Measurements from ENCODE around the gene TAF5L. TPM values are rescaled to one million over a fixed set of nuclear protein-coding genes. Genes with fewer than 3 reads are reported as not detected.

Gene TAF5L
- polyA plus RNA-seq, 1 donor (not counting 4 experiments of a cell fraction or from before 2014, with no cell fraction given): 23.7 TPM

DNA sequence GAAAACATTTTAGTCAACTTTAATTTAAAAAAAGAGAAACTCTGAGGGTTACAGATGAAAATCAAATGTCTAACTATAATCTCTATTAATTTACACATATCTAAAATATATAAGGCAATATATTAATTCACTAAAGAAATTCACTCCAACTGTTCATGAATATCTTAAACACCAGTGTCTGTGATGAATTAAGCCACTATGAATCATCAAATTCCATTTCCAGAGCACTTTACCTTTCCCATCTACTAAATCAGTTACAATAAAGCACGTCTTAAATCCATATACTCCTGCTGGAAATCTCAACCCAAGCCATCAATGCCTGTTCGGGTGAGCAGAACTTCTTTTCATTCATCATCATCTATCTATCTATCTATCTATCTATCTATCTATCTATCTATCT is 4.3 kb downstream of the TAF5L start:
- Histone ChIP-seq H2AFZ (ENCODE audit: control insufficient read depth, low read length) (no peak overlapping the region), H3K4me3 (ENCODE audit: control insufficient read depth in 2 of 3, extremely low read depth in 1 of 3, insufficient read depth in 2 of 3, low read depth in 1 of 3, low read length in 3 of 3) (no peak overlapping the region), H3K4me1 (ENCODE audit: control insufficient read depth, extremely low read depth, insufficient read depth, low read length) (peaks cover 22% of the 10 kb centered on the region), H3K9me3 (ENCODE audit: control insufficient read depth, low read depth, low read length) (no peaks in the 10 kb centered on the region), H4K20me1 (ENCODE audit: control insufficient read depth, extremely low read depth, insufficient read depth, low read length) (peaks cover 15% of the 10 kb centered on the region), H3K79me2 (ENCODE audit: control insufficient read depth, insufficient read depth, low read length) (peaks cover 91% of the 10 kb centered on the region), H3K9ac (ENCODE audit: control insufficient read depth, extremely low read depth, insufficient read depth, low read length) (no peak overlapping the region), H3K9me1 (ENCODE audit: control insufficient read depth, extremely low read depth, insufficient read depth, low read length) (peaks cover 2% of the 10 kb centered on the region), H3K27me3 (ENCODE audit: control insufficient read depth, extremely low read depth, insufficient read depth, low read length) (no peaks in the 10 kb centered on the region), H3K27ac (ENCODE audit: control insufficient read depth, insufficient read depth, low read length) (no peak overlapping the region), H3K4me2 (ENCODE audit: control insufficient read depth, extremely low read depth, insufficient read depth, low read depth, low read length) (no peak overlapping the region), H3K36me3 (ENCODE audit: control insufficient read depth in 2 of 2, extremely low read depth in 1 of 2, insufficient read depth in 2 of 2, low read length in 2 of 2) (no peaks in the 10 kb centered on the region)
- dilution Hi-C loops (cut with MboI; ENCODE audit: extremely low pct_ligation_motif_present, low sequenced_read_pairs): no loop called here
- DNase-seq (ENCODE audit: low read depth, low spot score): no peak
- TF ChIP-seq, protein P1, sequence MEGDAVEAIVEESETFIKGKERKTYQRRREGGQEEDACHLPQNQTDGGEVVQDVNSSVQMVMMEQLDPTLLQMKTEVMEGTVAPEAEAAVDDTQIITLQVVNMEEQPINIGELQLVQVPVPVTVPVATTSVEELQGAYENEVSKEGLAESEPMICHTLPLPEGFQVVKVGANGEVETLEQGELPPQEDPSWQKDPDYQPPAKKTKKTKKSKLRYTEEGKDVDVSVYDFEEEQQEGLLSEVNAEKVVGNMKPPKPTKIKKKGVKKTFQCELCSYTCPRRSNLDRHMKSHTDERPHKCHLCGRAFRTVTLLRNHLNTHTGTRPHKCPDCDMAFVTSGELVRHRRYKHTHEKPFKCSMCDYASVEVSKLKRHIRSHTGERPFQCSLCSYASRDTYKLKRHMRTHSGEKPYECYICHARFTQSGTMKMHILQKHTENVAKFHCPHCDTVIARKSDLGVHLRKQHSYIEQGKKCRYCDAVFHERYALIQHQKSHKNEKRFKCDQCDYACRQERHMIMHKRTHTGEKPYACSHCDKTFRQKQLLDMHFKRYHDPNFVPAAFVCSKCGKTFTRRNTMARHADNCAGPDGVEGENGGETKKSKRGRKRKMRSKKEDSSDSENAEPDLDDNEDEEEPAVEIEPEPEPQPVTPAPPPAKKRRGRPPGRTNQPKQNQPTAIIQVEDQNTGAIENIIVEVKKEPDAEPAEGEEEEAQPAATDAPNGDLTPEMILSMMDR (optimal IDR thresholded peaks at IDR 0.05 in 1 of 3, IDR thresholded peaks at IDR 0.05 in 1 of 3, conservative IDR thresholded peaks at IDR 0.05 in 1 of 3; ENCODE audit: extremely low read depth in 1 of 3, insufficient read depth in 2 of 3, low read length in 3 of 3): no peak
- no peak for TF ChIP-seq EZH2 (IDR thresholded peaks at IDR 0.05; ENCODE audit: low read length)
- FAIRE-seq: no peak

DNA sequence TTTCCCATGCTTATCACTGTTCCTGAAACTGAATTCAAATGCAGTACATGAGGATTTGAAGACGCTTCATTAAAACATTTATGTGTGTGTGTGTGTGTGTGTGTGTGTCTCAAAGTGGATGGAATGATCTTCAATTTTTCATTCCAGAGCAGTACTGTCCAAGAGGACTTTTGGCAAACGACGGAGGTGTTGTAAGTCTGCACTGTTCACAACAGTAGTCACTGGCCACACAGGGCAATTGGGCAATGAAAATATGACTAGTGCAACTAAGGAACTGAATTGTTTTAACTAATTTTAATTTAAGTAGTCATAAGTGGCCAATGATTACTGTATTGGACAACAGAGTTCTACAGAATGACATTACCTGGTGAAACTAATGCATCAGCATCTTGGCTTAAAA is 5.0 kb downstream of the TAF5L start:
- TF ChIP-seq EZH2 (IDR thresholded peaks at IDR 0.05; ENCODE audit: low read length): no peak
- TF ChIP-seq, protein P1 (optimal IDR thresholded peaks at IDR 0.05 in 1 of 3, IDR thresholded peaks at IDR 0.05 in 1 of 3, conservative IDR thresholded peaks at IDR 0.05 in 1 of 3; ENCODE audit: extremely low read depth in 1 of 3, insufficient read depth in 2 of 3, low read length in 3 of 3): no peak
- Histone ChIP-seq H2AFZ (ENCODE audit: control insufficient read depth, low read length) (no peak overlapping the region), H3K4me3 (ENCODE audit: control insufficient read depth in 2 of 3, extremely low read depth in 1 of 3, insufficient read depth in 2 of 3, low read depth in 1 of 3, low read length in 3 of 3) (no peak overlapping the region), H3K27me3 (ENCODE audit: control insufficient read depth, extremely low read depth, insufficient read depth, low read length) (no peaks in the 10 kb centered on the region), H3K9me1 (ENCODE audit: control insufficient read depth, extremely low read depth, insufficient read depth, low read length) (peaks cover 2% of the 10 kb centered on the region), H3K36me3 (ENCODE audit: control insufficient read depth in 2 of 2, extremely low read depth in 1 of 2, insufficient read depth in 2 of 2, low read length in 2 of 2) (no peaks in the 10 kb centered on the region), H3K9me3 (ENCODE audit: control insufficient read depth, low read depth, low read length) (no peaks in the 10 kb centered on the region), H3K9ac (ENCODE audit: control insufficient read depth, extremely low read depth, insufficient read depth, low read length) (no peak overlapping the region), H4K20me1 (ENCODE audit: control insufficient read depth, extremely low read depth, insufficient read depth, low read length) (peaks cover 15% of the 10 kb centered on the region), H3K27ac (ENCODE audit: control insufficient read depth, insufficient read depth, low read length) (no peak overlapping the region), H3K4me1 (ENCODE audit: control insufficient read depth, extremely low read depth, insufficient read depth, low read length) (peaks cover 22% of the 10 kb centered on the region), H3K4me2 (ENCODE audit: control insufficient read depth, extremely low read depth, insufficient read depth, low read depth, low read length) (no peak overlapping the region), H3K79me2 (ENCODE audit: control insufficient read depth, insufficient read depth, low read length) (peaks cover 92% of the 10 kb centered on the region)
- FAIRE-seq: no peak
- no peak for DNase-seq (ENCODE audit: low read depth, low spot score)
- dilution Hi-C loops (cut with MboI; ENCODE audit: extremely low pct_ligation_motif_present, low sequenced_read_pairs): no loop called here

All from keratinocyte (primary cell).